NCI-H1092 (cell line): ENCODE data around the gene ADM.
"Not testable (repeated sequence)": the region's sequence is repeated elsewhere in the genome, so short reads cannot be mapped to it uniquely, and the experiment has no call there.

Experiments
- DNase-seq: peaks from one replicate; lab custom pipeline; 2025; lab: John Stamatoyannopoulos, UW

ADM gene, protein sequence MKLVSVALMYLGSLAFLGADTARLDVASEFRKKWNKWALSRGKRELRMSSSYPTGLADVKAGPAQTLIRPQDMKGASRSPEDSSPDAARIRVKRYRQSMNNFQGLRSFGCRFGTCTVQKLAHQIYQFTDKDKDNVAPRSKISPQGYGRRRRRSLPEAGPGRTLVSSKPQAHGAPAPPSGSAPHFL

DNA sequence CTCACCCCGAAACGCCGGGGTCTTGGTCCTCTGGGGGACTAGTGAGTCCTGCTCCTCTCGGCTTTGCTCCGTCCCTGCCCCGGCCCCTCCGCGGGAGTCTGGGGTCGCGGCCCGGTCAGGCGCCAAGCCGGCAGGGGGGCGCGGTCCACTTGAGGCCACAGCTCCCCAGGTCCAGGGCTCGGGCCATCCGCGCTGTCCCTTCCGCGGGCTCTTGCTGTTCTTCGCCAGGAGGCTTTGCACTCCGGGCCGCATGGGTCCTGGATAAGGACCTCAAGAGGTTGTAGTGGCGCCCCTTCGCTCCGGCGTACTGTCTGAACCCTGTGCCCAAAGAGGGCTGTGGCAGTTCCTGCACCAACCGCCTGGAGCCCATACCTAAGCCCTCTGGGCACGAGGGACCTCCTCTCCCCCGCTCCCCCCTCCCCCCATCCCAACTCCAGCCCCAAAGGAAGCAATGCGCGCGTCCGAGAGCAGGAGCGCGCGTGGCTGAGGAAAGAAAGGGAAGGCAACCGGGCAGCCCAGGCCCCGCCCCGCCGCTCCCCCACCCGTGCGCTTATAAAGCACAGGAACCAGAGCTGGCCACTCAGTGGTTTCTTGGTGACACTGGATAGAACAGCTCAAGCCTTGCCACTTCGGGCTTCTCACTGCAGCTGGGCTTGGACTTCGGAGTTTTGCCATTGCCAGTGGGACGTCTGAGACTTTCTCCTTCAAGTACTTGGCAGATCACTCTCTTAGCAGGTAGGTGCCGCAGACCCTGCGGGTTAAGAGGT is at the start of gene ADM:
TSS of gene ADM (plus strand) at position 579 of the 767 bp plus-strand sequence. CDS start 628 bp downstream, outside the sequence.
- DNase-seq = no peak

DNA sequence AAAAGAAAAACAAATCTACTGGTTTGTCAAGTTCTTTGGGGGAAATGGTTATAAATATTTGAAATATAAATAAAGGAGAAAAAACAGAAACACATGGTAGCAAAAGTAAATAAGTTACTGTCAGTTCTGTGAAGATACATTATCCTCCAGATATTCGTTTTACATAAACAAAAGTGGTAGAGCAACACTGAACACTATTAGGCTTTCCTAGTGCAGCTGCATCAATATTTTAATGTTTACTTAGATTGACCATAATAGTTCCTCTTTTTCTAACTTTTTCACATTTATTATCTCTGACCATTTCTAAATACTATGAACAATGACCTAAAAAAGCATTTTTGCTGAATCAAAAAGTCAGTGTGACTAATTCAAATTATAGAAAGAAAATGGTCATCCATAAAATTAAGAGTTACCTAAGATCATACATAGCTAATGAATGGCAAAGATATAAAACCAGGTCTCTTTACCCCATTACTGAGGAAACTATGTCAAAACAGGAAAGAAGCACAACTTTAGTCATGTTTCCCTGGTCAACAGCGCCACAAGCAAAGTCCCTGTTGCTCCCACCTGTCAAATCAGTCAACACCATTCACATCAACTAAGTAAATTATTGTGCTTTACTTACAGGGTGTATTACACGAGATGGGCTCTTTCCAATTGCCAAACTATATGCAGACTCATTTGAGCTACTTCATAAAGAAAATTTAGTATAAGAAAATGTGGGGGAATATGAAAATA is 49.3 kb upstream of the ADM start:
- DNase-seq = no peak

DNA sequence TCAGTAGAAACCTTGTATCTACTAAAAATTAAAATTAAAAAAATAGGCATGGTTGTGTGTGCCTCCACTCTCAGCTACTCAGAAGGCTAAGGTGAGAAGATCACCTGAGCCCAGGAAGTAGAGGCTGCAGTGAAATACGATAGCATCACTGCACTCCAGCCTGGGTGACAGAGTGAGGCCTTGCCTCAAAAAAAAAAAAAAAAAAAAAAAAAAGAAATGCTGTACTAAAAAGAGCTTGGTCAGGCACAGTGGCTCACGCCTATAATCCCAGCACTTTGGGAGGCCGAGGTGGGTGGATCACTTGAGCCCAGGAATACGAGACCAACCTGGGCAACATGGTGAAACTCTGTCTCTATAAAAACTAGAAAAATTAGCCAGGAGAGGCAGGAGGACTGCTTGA is 47.4 kb upstream of the ADM start:
- no peak for DNase-seq

DNA sequence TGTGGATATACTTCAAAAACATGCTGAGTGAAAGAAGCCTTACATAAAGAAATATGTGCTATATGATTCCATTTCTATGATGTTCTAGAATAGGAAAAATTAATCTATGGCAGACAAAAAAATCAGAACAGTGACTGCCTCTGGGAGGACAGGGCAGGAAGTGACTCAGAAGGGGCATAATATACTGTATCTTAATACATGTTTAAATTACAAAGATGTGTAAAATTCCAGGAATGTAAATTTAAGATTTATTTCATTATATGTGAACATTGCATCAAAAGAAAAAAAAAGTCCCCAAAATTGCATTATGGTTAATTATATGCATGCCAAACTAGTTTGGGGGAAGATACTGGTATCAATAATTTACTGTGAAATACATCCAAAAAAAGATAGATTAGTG is 43.1 kb upstream of the ADM start:
- DNase-seq = no peak

DNA sequence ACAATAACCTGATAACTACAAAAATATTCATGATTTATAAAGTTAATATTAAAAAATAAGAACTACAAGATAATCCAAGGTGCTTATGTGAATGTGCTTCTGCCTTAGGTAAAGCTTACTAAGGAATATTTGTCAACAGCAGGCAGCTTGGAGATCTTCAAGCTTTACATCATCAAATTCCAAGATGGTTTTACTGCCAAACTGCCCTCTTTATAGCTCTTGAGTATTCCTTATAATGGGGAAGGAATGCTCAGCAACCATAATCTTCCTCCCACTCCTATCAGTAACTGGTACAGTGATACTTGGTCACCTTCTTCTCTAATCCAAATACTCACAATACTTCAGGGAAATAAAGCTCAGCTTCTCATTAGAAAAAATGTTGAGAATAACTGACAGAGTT is 40.9 kb upstream of the ADM start:
- no peak for DNase-seq

DNA sequence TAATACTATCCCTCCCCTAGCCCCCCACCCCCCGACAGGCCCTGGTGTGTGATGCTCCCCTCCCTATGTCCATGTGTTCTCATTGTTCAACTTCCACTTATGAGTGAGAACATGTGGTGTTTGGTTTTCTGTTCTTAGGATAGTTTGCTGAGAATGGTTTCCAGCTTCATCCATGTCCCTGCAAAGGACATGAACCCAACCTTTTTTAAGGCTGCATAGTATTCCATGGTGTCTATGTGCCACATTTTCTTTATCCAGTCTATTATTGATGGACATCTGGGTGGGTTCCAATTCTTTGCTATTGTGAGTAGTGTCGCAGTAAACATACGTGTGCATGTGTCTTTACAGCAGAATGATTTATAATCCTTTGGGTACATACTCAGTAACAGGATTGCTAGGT is 40.2 kb upstream of the ADM start:
- not testable (repeated sequence) for DNase-seq

DNA sequence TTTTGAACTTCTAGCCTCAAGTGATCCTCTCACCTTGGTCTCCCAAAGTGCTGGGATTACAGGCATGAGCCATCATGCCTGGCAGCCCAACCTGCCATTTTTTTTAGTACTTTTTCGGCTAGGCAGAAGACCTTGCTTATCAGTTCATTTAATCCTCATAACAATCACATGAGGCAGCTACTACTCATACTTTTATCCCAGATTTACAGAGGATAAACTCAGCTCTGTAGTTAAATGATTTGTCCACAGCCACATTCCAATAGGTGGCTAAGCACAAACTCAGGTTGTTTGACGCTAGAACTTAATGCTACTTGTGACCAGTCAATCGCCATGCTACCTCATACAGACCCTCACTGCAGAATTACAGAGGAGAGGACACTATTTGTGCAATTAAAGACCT is 38.9 kb upstream of the ADM start:
- DNase-seq = no peak

DNA sequence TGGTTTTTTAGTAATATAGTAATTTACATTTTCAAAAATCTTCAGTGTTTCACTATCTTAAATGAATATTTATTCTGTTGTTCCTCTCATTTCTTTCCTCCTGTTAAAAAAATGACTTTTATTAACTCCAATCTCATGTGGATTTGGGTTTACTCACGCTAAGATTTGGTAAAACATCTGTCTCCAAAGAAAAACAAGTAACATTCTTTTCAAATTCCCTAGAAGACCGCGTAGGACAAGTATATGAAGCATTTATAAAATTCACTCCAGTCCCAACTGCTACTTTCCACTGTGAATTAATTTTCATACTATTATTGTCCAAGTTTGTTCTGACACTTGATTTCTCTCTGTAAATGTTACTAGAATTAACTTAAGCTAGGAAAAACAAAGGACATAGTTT is 37.1 kb upstream of the ADM start:
- no peak for DNase-seq

DNA sequence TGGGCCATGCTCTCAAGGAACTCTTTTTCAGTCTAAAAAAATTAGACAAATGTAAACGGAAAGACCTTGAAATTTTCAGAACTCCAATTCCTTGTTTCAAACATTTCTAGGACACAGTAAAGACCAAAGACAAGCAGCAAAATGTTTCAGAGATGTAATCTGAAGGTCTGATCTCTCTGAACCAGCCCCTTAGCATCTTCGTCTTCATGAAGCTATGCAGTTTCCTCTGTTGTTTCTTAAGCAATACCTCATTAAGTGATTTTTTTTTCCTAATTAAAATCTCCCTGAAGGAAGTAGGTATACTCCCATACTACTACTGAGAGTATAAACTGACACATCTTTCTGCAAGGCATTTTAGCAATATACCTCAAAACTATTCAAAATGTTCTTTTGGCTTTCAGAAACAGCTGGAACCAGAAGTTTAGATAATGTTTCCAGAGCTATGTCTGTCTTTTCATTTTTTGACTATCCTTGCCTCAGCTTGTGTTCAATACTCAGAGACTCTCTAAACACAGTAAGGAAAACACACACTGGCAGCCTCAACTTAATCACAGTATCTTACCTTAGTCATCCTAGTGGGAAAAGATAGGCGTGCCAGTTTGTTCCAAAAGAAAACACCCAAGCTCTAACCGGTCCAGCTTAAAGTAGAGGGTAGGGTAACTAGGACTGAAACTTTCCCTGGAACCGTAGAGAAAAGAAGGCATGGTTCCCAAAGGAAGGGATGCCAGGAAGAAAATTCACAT is 36.0 kb upstream of the ADM start:
- no peak for DNase-seq

DNA sequence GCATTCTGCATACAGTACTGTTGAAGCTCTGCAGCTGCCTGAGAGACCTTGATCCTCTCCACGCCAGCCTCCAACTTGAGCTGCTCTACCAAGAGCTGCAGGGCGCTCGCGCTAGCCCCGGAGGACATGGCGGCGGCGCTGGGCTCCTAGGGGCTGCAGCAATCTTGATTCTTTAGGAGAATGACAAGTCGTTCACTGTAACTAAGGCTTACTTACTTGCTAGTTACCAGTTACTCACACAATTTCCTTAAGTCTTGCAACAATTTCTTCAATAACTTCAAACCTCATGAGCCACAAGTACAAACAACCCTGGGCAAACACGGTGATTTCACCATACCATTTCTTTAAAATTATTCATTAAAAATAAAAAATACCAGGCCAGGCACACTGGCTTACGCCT is 32.7 kb upstream of the ADM start:
- DNase-seq = no peak

DNA sequence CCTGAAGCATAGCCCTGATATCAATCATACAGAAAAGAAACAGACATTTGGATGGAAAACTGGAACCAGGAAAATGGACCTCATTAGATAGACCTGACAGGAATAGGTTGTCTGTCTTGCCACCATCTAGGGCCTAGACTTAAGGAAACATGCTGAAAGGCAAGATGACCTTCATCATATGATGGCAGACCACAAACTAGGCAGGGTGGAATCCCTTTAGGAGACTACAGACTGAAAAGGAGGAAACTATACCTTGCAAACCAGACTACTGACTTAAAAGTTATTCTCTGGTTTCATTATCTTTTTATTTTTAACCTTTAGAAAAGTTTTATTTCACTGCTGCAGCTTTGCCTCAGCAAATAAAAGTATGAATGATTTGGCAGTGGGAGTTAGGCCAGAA is 31.1 kb upstream of the ADM start:
- no peak for DNase-seq

DNA sequence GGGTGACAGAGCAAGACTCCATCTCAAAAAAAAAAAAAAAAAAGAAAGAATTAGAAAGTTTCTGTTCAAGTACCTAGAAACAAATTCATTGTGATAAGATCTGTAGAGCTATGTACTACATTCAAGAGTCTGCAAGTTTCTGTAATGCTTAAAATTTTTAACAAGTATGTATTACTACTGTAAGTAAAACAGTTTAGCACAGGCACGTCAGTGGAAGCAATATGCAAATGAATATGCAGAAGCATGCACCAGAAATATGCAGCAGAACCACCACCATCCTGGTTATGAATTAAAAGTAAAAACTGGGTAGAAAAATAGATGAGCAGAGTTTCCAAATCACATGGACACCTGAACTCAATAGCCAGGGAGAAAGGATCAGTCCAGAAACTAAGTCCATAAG is 30.1 kb upstream of the ADM start:
- DNase-seq = no peak

DNA sequence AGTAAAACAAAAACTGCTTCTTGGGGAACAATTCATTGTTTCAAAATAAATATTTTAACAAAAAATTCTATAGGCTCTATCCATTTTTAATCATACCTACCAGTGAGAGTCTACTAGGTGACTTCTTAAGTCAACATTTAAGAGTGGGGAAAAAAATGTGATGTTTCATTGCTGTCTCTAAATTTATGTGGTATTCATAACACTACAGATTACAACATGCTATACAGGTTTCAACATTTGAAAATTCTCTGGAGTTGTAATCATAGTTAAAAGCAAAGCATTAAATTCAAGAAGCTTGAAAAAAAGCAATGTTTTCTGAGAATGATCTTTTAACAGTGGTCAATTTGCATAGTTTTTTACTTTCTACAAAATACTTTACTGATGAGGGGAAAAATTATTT is 29.2 kb upstream of the ADM start:
- DNase-seq = no peak

DNA sequence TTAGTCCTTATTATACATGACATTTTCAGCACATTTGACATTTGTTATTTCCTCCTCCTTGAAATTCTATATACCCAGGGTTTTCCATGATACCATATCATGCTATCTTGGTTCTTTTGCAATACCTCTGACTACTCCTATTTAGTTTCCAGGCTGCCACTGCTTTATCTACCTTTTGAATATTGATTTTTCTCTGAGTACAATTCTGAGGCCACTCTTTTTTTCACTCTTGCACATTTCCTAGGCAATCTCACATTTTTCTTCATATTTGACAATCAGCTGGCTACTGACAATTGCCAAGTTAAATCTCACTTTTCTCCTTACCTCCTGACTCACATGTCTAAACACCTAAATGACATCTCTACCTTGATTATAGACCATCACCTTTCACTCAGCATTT is 22.8 kb upstream of the ADM start:
- no peak for DNase-seq

DNA sequence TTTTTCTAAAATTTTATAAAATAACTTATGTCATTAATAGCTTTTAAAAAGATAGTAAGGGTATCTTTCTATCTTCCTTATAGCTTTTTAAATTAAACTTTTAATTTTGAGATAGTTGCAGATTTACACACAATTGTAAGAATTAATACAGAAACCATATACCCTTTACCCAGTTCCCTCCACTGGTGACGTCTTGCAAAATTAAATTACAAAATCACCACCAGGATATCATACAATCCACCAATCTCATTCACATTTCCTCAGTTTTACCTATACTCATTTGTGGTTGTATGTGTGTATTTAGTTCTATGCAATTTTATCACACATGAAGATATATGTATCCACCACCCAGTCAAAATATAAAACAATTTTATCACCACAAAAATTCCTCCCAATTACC is 20.9 kb upstream of the ADM start:
- no peak for DNase-seq

DNA sequence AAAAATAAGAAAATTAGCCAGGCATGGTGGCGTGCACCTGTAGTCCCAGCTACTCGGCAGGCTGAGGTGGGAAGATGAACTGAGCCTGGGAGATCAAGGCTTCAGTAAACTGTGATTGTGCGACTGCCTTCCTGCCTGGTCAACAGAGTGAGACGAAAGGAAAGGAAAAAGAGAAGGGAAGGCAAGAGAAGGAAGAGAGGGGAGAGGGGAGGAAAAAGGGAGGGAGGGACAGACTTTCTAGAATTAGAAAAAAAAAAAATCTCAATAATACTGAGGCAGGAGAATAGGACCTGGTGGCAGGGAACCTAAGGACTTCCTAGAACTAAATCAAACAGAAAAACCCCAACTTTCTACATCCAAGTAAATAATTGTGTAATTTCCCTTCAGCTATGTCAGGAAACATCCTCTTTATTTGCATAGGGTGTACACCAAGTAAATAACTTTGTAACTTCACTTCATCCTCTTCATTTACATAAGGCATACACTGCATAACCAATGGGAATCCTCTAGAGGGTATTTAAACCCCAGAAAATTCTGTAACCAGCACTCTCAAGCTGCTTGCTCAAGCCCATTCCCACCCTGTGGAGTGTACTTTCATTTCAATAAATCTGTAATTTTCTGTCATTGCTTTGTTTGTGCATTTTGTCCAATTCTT is 19.6 kb upstream of the ADM start:
- no peak for DNase-seq

DNA sequence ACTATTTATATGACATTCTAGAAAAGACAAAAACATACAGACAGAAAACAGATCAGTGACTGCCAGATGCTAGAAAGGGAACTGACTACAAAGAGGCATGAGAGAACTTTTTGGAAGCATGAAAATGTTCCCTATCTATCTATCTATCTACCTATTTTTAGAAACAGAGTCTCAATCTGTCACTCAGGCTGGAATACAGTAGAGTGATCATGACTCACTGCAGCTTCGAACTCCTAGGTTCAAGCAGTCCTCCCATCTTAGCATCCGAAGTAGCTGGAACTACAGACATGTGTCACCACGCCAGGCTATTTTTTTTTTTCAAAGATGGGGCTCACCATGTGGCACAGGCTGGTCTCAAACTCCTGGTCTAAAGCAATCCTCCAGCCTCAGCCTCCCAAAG is 17.7 kb upstream of the ADM start:
- no peak for DNase-seq

DNA sequence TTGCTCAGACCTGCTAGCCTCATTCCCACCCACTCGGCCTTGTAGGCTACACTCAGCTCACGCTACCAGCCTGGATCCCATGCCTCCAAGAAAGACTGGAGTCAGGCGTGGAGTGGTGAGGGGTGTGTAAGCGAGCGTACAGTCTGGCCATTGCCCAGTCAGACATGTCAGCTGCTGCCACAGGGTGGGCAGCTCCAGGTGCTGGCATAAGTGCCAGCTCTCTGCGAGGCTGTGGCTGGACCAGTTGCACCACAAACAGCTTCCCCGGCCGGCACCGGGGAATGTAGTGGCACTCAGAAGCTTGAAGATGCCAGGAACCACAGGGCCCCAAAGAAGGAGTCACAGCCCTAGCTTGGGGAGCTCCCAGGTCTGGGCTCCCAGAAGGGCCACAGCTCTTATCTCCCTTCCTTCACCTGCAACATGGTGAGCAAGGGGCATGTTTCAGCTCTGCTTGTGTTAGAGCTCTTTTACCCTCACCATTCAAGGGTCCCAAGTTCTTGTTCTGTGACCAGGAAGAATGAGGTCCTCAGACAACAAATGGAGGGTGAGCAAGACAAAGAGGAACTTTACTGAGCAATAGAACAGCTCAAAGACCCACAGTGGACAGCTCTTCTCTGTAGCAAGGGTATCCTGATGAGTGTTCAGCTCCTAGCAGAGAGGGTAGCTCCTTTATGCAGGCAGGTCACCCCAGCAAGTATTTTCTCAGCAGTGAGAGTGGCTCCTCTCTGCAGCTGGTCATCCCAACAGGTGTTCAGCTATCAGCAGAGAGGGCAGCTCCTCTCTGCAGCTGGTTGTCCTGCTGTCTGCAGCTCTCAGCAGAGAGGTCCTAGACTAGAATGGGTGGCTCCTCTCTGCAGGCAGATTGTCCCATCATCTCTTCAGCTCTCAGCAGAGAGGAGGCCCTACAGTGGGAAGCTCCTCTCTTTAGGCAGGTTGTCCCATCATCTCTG is 16.8 kb upstream of the ADM start:
- DNase-seq = no peak

DNA sequence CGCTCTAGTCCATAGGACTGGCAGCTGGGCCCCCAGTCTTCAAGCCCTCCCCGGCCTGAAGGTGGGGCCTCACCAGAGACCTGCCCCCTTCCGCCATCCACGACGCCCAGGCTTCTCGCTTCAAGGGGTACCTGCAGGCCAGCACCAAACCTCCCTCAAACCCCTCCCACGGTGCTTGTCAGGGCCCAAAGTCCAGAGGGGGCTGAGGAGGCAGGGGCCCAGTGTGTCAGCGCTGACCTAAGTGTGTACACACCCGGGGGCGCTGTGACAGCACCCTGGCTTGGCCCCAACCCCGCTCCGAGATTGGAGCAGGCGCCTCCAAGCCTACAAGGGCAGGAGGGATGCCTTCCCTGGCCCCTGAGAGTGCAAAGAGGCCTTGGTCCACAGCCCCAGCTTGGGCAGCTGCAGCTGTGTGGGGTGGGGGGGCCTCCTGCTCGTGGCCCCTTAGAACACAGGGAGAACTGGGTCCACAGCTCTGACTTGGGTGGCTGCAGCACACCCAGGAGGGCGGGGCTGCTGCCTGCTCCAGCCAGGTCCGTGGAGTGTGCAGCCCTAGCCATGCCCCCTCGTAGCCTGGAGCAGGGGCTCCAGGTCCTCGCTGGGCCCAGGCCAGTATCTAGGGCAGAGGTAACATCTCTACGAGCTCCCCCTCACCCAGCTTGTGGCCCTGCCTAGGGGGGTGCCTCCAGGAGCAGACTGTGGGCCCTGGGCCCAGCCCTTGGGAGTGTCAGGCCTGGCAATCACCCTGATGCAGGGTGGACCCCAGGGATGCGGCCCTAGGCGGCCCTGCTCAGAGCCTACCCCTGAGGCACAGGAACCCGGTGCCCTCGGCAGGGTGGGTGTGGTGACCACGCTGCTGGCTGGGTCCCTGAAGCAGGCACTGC is 15.8 kb upstream of the ADM start:
- no peak for DNase-seq
